WERI-Rb-1 (cell line): ENCODE results near the gene HEMK1.

Experiments
- DNase-seq: peaks from one replicate; pipeline ENCODE4 v3.0.0-alpha.2; 2020
- H3K27ac ChIP-seq: fragments of 250-450 bp; sonication (Bioruptor Pico); 2 replicates; pipeline ENCODE4 v1.5.1; 2020; ENCODE audit warnings: mild to moderate bottlenecking, moderate library complexity
- H3K27me3 ChIP-seq: fragments of 250-450 bp; sonication (Bioruptor Pico); 2 replicates; pipeline ENCODE4 v1.5.1; 2021; ENCODE audit warnings: mild to moderate bottlenecking, low read depth, moderate library complexity; ENCODE audit not compliant: insufficient read depth, severe bottlenecking
- H3K36me3 ChIP-seq: fragments of 250-450 bp; sonication (Bioruptor Pico); 2 replicates; pipeline ENCODE4 v1.5.1; 2020; ENCODE audit warnings: mild to moderate bottlenecking, moderate library complexity
- H3K4me3 ChIP-seq: 2 replicates; pipeline ENCODE4 v1.5.1; 2011; ENCODE audit warnings: low read depth, mild to moderate bottlenecking, control low read depth, low read length
- H3K9me3 ChIP-seq: fragments of 250-450 bp; sonication (Bioruptor Pico); 2 replicates; pipeline ENCODE4 v1.5.1; 2021; ENCODE audit warnings: mild to moderate bottlenecking, moderate library complexity; ENCODE audit not compliant: severe bottlenecking
- CTCF ChIP-seq: IDR thresholded peaks from 2 replicates; pipeline ENCODE4 v1.5.1; 2011; ENCODE audit warnings: low read depth, mild to moderate bottlenecking, control low read depth, inconsistent platforms, low read length

HEMK1 gene

GRCh38 chr3:50616003-50616769 is 46.9 kb downstream of the HEMK1 start:
- peak; percentile 100 for TF ChIP-seq CTCF
- no peaks in the 10 kb centered on the region for H3K27me3 ChIP-seq

GRCh38 chr3:50616770-50617095 is 47.4 kb downstream of the HEMK1 start:
- DNase-seq = peak; percentile 92
- Histone ChIP-seq H3K36me3 (peaks cover 2% of the 10 kb centered on the region), H3K9me3 (no peaks in the 10 kb centered on the region), H3K4me3 (peak overlapping the region; percentile 45), H3K27ac (no peak overlapping the region), H3K27me3 (no peaks in the 10 kb centered on the region)
- no peak for TF ChIP-seq CTCF

More at GRCh38 chr3:50616003-50616769, 46.9 kb downstream of the HEMK1 start:
- no peak overlapping the region for H3K27ac ChIP-seq
- peak; percentile 87 for DNase-seq
- H3K9me3 ChIP-seq = no peaks in the 10 kb centered on the region
- peaks cover 2% of the 10 kb centered on the region for H3K36me3 ChIP-seq
- peak overlapping the region; percentile 45 for H3K4me3 ChIP-seq

GRCh38 chr3:50617096-50617791 is 47.9 kb downstream of the HEMK1 start, which contains the start of gene MAPKAPK3:
MAPKAPK3 (plus strand) TSS chr3:50617151; CDS start chr3:50617566, 415 bp downstream.
- peaks cover 2% of the 10 kb centered on the region for H3K36me3 ChIP-seq

GRCh38 chr3:50617911-50618481 is 48.7 kb downstream of the HEMK1 start:
- no peak for DNase-seq
- no peak for TF ChIP-seq CTCF

More at GRCh38 chr3:50617096-50617791, 47.9 kb downstream of the HEMK1 start, which contains the start of gene MAPKAPK3:
- Histone ChIP-seq H3K27ac (peak within 1 kb of the TSS; percentile 85), H3K4me3 (peak within 1 kb of the TSS; percentile 81), H3K27me3 (no peaks in the 10 kb centered on the region), H3K9me3 (no peaks in the 10 kb centered on the region)
- TF ChIP-seq CTCF = 0 out of 2 replicates have a peak, but pooled peaks have one; percentile 0
- DNase-seq = peak; percentile 39

GRCh38 chr3:50620420-50620819 is 51.1 kb downstream of the HEMK1 start:
- DNase-seq = no peak
- Histone ChIP-seq H3K36me3 (peaks cover 2% of the 10 kb centered on the region), H3K9me3 (no peaks in the 10 kb centered on the region), H3K4me3 (no peak overlapping the region), H3K27ac (no peak overlapping the region), H3K27me3 (no peaks in the 10 kb centered on the region)
- peak; percentile 30; the same call in 1 of the 2 replicates for TF ChIP-seq CTCF

More at GRCh38 chr3:50617911-50618481, 48.7 kb downstream of the HEMK1 start:
- no peaks in the 10 kb centered on the region for H3K27me3 ChIP-seq
- peaks cover 2% of the 10 kb centered on the region for H3K36me3 ChIP-seq
- H3K9me3 ChIP-seq = no peaks in the 10 kb centered on the region
- peak overlapping the region; percentile 81 for H3K4me3 ChIP-seq
- H3K27ac ChIP-seq = no peak overlapping the region; the same call in 1 of the 2 replicates
